ENCODE measurements around the gene TSHZ2. TPM values are rescaled to one million over a fixed set of nuclear protein-coding genes. Genes with fewer than 3 reads are reported as not detected.

TSHZ2 gene
- total RNA-seq, 1 donor from 2014 or later = 51.9 TPM

DNA sequence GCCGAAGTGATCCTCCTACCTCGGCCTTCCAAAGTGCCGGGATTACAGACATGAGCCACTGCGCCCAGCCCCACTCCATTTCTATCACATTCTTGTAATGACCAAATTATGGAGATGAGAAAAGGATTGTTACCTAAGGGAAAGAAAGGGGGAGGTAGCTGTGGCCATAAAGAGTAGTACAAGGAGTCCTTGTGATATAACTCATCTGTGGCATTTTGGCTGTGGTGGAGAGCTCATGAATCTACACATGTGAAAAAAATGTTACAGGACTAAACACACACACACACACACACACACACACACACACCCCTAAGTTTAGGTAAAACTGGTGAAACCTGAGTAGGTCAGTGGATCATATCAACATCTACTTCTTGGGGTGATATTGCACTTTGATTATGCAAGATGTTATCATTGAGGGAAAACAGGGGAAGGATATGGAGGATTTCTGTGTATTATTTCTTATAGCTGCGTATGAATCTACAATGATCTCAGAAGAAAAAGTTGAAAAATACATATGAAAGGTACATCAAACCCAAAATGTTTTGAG is 251.5 kb downstream of the TSHZ2 start:
- intact Hi-C loops (cut with DNase I) = no loop called here
- H3K4me3 ChIP-seq = no peak overlapping the region
- H3K27me3 ChIP-seq = no peaks in the 10 kb centered on the region
- TF ChIP-seq CTCF (IDR thresholded peaks at IDR 0.05) = no peak
- no peaks in the 10 kb centered on the region for H3K4me1 ChIP-seq
- no peak for DNase-seq (ENCODE audit: low spot score in 2 of 2)
- no peak overlapping the region for H3K27ac ChIP-seq
- no peaks in the 10 kb centered on the region for H3K9me3 ChIP-seq
- H3K36me3 ChIP-seq = no peaks in the 10 kb centered on the region

GRCh38 chr20:53224851-53225250 is 252.7 kb downstream of the TSHZ2 start:
- intact Hi-C loops (cut with DNase I) = no loop called here
- no peak overlapping the region for H3K27ac ChIP-seq
- DNase-seq (ENCODE audit: low spot score in 2 of 2) = no peak
- no peaks in the 10 kb centered on the region for H3K9me3 ChIP-seq
- no peak for TF ChIP-seq CTCF (IDR thresholded peaks at IDR 0.05)
- H3K36me3 ChIP-seq = no peaks in the 10 kb centered on the region
- no peaks in the 10 kb centered on the region for H3K27me3 ChIP-seq
- H3K4me1 ChIP-seq = no peaks in the 10 kb centered on the region
- no peak overlapping the region for H3K4me3 ChIP-seq

DNA sequence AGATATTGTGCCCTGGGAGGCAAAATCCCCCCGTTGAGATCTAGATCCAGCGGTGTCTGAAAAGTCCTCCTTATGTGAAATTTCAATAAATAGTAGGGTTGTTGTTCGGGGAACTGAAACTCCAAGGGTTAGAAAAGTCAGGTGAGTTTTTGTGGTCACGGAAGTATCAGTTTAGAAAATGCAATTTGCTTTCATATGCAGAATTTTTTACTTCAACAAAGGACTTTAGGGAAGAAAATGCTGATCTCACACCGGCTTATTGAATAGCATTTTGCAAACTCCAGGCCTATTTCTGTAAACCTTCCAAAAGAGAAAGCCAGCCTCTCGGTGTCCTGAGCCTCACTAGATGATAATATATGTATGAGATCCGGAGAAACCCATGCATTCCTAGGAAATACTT is 254.7 kb downstream of the TSHZ2 start:
- Histone ChIP-seq H3K36me3 (no peaks in the 10 kb centered on the region), H3K27ac (no peak overlapping the region), H3K4me1 (no peaks in the 10 kb centered on the region), H3K9me3 (no peaks in the 10 kb centered on the region), H3K27me3 (no peaks in the 10 kb centered on the region), H3K4me3 (no peak overlapping the region)
- intact Hi-C loops (cut with DNase I) = no loop called here
- no peak for TF ChIP-seq CTCF (IDR thresholded peaks at IDR 0.05)
- no peak for DNase-seq (ENCODE audit: low spot score in 2 of 2)

- TF ChIP-seq CTCF (IDR thresholded peaks at IDR 0.05) = no peak
- Histone ChIP-seq H3K4me1 (no peaks in the 10 kb centered on the region), H3K9me3 (no peaks in the 10 kb centered on the region), H3K27me3 (no peaks in the 10 kb centered on the region), H3K4me3 (no peak overlapping the region), H3K27ac (no peak overlapping the region), H3K36me3 (no peaks in the 10 kb centered on the region)
- no peak for DNase-seq (ENCODE audit: low spot score in 2 of 2)
- intact Hi-C loops (cut with DNase I) = no loop called here
These were observed 255.4 kb downstream of the TSHZ2 start for GRCh38 chr20:53227523-53227922.

GRCh38 chr20:53231061-53231460 is 258.9 kb downstream of the TSHZ2 start:
- Histone ChIP-seq H3K36me3 (no peaks in the 10 kb centered on the region), H3K4me1 (no peaks in the 10 kb centered on the region), H3K9me3 (no peaks in the 10 kb centered on the region), H3K27me3 (no peaks in the 10 kb centered on the region), H3K27ac (no peak overlapping the region), H3K4me3 (no peak overlapping the region)
- no peak for TF ChIP-seq CTCF (IDR thresholded peaks at IDR 0.05)
- no peak for DNase-seq (ENCODE audit: low spot score in 2 of 2)
- intact Hi-C loops (cut with DNase I) = no loop called here

DNA sequence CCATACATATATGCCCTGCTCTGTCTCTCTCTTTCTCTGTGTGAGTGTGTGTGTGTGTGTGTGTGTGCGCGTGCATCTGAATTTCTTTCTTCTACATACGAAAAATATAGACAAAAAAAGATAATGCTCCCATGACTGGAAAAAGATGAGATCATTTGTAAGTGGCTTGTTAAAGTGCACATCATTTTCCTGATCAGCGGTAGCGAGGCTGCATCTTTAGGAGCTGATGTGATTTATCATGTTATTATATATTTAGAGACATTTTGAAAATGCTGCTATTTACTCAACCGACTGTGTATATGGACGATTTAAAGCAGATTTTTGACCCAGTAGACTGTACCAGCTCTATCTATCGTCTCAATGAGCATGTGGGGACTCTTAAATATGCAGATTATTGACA is 265.3 kb downstream of the TSHZ2 start:
- no peak for TF ChIP-seq CTCF (IDR thresholded peaks at IDR 0.05)
- Histone ChIP-seq H3K36me3 (no peaks in the 10 kb centered on the region), H3K27ac (no peak overlapping the region), H3K4me3 (no peak overlapping the region), H3K4me1 (no peaks in the 10 kb centered on the region), H3K27me3 (no peaks in the 10 kb centered on the region), H3K9me3 (no peaks in the 10 kb centered on the region)
- intact Hi-C loops (cut with DNase I) = no loop called here
- no peak for DNase-seq (ENCODE audit: low spot score in 2 of 2)

All from ascending aorta (tissue), 2 donors.